GM21576 (cell line): ENCODE results near the gene GGTLC2.
"Not testable (repeated sequence)": the region's sequence is repeated elsewhere in the genome, so short reads cannot be mapped to it uniquely, and the experiment has no call there.

ENCODE experiments used
- ATAC-seq: cut with Tn5 transposase; IDR thresholded peaks from one replicate; pipeline ENCODE4 v1.9.1; 2021; ENCODE audit warnings: mild to moderate bottlenecking, moderate library complexity; ENCODE audit not compliant: unreplicated experiment

The GGTLC2 gene

GRCh38 chr22:22636260-22636659 lies 8.2 kb upstream of the GGTLC2 start:
- ATAC-seq: not testable (repeated sequence)

- not testable (repeated sequence) for ATAC-seq
These were observed 6.1 kb upstream of the GGTLC2 start for GRCh38 chr22:22638313-22638712.

- ATAC-seq: not testable (repeated sequence)
These were observed 2.2 kb upstream of the GGTLC2 start for GRCh38 chr22:22642255-22642654.

- not testable (repeated sequence) for ATAC-seq
These were observed 1.6 kb downstream of the GGTLC2 start for GRCh38 chr22:22645969-22646368.

GRCh38 chr22:22647952-22648351 lies 3.5 kb downstream of the GGTLC2 start:
- ATAC-seq: not testable (repeated sequence)

- ATAC-seq: not testable (repeated sequence)
These were observed 4.6 kb downstream of the GGTLC2 start for GRCh38 chr22:22648863-22649536.

- not testable (repeated sequence) for ATAC-seq
These were observed 5.3 kb downstream of the GGTLC2 start for GRCh38 chr22:22649761-22650160.

- not testable (repeated sequence) for ATAC-seq
These were observed 6.0 kb downstream of the GGTLC2 start for GRCh38 chr22:22650398-22650797.

GRCh38 chr22:22650803-22651515 lies 6.5 kb downstream of the GGTLC2 start:
- ATAC-seq: not testable (repeated sequence)

- ATAC-seq: not testable (repeated sequence)
These were observed 7.2 kb downstream of the GGTLC2 start for GRCh38 chr22:22651593-22651992.

GRCh38 chr22:22652102-22652501 lies 7.7 kb downstream of the GGTLC2 start:
- ATAC-seq: not testable (repeated sequence)

GRCh38 chr22:22652573-22652972 lies 8.2 kb downstream of the GGTLC2 start:
- not testable (repeated sequence) for ATAC-seq

GRCh38 chr22:22653677-22654381 lies 9.4 kb downstream of the GGTLC2 start:
- ATAC-seq: not testable (repeated sequence)

- ATAC-seq: no peak
These were observed 11.3 kb downstream of the GGTLC2 start for GRCh38 chr22:22655452-22656290.

- no peak for ATAC-seq
These were observed 13.3 kb downstream of the GGTLC2 start for GRCh38 chr22:22657712-22658111.

GRCh38 chr22:22661275-22661674 lies 16.9 kb downstream of the GGTLC2 start:
- no peak for ATAC-seq

- ATAC-seq: no peak
These were observed 17.7 kb downstream of the GGTLC2 start for GRCh38 chr22:22662095-22662494.

GRCh38 chr22:22663861-22664800 lies 19.7 kb downstream of the GGTLC2 start:
- no peak for ATAC-seq

- ATAC-seq: no peak
These were observed 22.1 kb downstream of the GGTLC2 start for GRCh38 chr22:22666307-22667091.
